PC-3 (cell line): ENCODE measurements around the gene AFF4.

Source experiments
- EZH2 ChIP-seq: fragments of 300-600 bp; sonication (generic); IDR thresholded peaks from one replicate; pipeline ENCODE4 v1.6.1; 2017; ENCODE audit warnings: antibody characterized with exemption, mild to moderate bottlenecking, low read length; ENCODE audit not compliant: unreplicated experiment
- EZH2phosphoT487 ChIP-seq: fragments of 300-600 bp; sonication (generic); IDR thresholded peaks from 2 replicates; pipeline ENCODE4 v1.6.1; 2018; ENCODE audit warnings: mild to moderate bottlenecking, antibody characterized with exemption, low read length, borderline replicate concordance
- TF ChIP-seq, protein P1 (sequence below): fragments of 300-600 bp; sonication (generic); conservative IDR thresholded peaks from 2 replicates; pipeline ENCODE4 v1.5.1; 2017; ENCODE audit warnings: antibody characterized with exemption, low read depth, mild to moderate bottlenecking, low read length

- TF ChIP-seq, protein P1, sequence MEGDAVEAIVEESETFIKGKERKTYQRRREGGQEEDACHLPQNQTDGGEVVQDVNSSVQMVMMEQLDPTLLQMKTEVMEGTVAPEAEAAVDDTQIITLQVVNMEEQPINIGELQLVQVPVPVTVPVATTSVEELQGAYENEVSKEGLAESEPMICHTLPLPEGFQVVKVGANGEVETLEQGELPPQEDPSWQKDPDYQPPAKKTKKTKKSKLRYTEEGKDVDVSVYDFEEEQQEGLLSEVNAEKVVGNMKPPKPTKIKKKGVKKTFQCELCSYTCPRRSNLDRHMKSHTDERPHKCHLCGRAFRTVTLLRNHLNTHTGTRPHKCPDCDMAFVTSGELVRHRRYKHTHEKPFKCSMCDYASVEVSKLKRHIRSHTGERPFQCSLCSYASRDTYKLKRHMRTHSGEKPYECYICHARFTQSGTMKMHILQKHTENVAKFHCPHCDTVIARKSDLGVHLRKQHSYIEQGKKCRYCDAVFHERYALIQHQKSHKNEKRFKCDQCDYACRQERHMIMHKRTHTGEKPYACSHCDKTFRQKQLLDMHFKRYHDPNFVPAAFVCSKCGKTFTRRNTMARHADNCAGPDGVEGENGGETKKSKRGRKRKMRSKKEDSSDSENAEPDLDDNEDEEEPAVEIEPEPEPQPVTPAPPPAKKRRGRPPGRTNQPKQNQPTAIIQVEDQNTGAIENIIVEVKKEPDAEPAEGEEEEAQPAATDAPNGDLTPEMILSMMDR = no peak
- TF ChIP-seq EZH2 (no peak), EZH2phosphoT487 (no peak)
These were observed 37.0 kb downstream of the AFF4 start for GRCh38 chr5:132926437-132926836.
